ENCODE data around the gene PFKFB4. TPM values are rescaled to one million over a fixed set of nuclear protein-coding genes. Genes with fewer than 3 reads are reported as not detected.

The PFKFB4 gene
- total RNA-seq, 1 donor: 18.1 TPM

DNA sequence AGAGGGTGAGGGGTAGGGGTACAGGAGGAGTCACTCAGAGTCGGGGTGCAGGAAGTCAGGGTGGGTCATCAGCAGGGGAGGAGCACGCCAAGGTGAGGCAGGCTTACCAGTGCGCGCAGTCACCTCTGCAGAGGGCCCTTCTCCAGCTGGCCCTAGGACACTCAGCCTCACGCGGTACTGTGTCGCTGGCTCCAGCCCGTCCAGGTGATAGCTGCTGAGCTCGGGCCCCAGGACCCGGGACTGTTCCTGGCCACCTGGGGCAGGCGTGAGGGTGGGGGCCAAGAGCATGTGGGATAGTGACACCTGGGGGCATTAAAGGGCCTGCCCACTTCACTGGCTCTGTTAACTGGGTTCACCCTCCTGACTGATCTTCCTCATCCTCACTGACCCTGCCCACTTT is 31.1 kb upstream of the PFKFB4 start:
- no peak for DNase-seq (ENCODE audit: low read depth)
- TF ChIP-seq, protein P1, sequence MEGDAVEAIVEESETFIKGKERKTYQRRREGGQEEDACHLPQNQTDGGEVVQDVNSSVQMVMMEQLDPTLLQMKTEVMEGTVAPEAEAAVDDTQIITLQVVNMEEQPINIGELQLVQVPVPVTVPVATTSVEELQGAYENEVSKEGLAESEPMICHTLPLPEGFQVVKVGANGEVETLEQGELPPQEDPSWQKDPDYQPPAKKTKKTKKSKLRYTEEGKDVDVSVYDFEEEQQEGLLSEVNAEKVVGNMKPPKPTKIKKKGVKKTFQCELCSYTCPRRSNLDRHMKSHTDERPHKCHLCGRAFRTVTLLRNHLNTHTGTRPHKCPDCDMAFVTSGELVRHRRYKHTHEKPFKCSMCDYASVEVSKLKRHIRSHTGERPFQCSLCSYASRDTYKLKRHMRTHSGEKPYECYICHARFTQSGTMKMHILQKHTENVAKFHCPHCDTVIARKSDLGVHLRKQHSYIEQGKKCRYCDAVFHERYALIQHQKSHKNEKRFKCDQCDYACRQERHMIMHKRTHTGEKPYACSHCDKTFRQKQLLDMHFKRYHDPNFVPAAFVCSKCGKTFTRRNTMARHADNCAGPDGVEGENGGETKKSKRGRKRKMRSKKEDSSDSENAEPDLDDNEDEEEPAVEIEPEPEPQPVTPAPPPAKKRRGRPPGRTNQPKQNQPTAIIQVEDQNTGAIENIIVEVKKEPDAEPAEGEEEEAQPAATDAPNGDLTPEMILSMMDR (IDR thresholded peaks at IDR 0.05; ENCODE audit: insufficient read depth, low read depth, low read length): no peak
- H3K4me3 ChIP-seq (ENCODE audit: low read depth, low read length): no peak overlapping the region

DNA sequence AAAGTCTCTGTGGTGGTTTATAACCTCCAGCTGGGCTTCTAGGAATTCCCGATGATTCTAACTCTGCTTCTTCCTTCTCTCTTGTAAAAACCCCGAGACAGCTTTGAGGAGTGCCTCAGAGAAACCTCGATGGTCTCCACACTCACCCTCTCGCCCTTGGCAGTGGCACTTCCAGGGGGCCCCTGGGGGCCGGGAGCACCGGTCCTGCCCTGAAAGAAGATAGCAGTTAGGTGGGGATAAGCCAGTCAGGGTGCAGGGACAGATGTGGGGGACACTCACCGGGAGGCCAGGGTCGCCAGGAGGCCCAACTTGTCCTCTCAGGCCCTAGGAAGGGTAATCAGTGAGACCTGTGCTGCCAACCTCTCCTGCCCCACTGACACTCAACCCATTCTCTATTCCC is 28.8 kb upstream of the PFKFB4 start:
- no peak for DNase-seq (ENCODE audit: low read depth)
- TF ChIP-seq, protein P1 (IDR thresholded peaks at IDR 0.05; ENCODE audit: insufficient read depth, low read depth, low read length): no peak
- no peak overlapping the region for H3K4me3 ChIP-seq (ENCODE audit: low read depth, low read length)

DNA sequence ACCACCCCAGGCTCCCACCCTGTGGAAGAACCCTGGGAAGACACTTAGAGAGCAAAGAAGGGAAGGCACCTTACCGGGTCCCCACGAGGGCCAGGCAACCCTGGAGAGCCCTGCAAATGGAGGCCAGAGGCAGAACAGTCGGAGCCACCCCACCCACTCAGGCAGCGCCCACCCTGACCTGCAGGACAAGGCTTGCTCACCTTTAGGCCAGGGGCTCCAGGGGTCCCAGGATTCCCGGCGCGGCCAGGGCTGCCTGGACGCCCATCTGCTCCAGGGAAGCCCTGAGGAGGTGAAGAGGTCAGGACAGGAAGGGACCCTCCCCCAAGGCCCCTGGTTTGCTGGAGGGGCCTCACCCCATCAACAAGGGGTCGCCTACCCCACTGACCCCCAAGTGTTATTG is 28.2 kb upstream of the PFKFB4 start:
- DNase-seq (ENCODE audit: low read depth): no peak
- no peak overlapping the region for H3K4me3 ChIP-seq (ENCODE audit: low read depth, low read length)
- TF ChIP-seq, protein P1 (IDR thresholded peaks at IDR 0.05; ENCODE audit: insufficient read depth, low read depth, low read length): no peak

DNA sequence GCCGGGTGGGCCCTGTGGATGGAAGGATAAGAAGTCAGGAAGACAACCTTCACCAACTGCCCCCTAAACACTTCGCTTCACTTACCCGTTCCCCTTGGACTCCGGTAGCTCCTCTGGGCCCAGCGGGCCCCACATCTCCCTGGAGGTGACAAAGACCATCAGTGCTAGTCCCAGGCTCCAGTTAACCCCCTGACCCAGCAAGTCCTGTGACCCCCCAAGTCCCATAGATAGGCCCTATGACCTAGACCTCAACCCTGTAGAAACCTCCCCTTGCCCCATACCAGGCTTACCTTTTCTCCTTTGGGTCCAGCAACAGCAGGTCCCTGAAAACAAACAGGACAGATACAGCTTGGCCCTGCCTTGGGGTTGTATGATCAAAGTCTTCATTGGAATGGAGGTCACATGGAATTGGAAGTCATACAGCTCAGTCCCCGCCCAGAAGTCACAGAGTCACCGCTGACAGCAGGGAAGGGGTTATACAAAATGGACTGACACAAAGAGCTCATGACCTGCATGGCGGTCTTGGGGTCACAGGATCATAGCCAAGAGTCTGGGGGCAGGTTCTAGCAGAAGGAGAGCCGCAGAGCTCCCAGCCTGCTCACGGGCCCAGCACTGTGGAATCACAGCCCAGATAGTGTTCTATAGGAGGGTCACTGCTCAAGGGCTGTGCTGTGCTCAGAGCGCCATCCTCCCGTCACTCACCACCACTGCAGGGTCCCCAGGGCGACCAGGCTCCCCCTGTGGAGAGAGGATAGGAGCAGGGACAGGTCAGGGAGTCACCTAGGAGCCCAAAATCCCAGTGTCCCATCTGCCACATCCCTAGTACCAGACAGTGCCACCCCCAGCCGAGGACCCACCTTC is 25.2 kb upstream of the PFKFB4 start:
- TF ChIP-seq, protein P1 (IDR thresholded peaks at IDR 0.05; ENCODE audit: insufficient read depth, low read depth, low read length): no peak
- no peak for DNase-seq (ENCODE audit: low read depth)
- no peak overlapping the region for H3K4me3 ChIP-seq (ENCODE audit: low read depth, low read length)

- no peak for DNase-seq (ENCODE audit: low read depth)
- TF ChIP-seq, protein P1 (IDR thresholded peaks at IDR 0.05; ENCODE audit: insufficient read depth, low read depth, low read length): no peak
- H3K4me3 ChIP-seq (ENCODE audit: low read depth, low read length): no peak overlapping the region
Observed at GRCh38 chr3:48576647-48577046, 20.0 kb upstream of the PFKFB4 start.

DNA sequence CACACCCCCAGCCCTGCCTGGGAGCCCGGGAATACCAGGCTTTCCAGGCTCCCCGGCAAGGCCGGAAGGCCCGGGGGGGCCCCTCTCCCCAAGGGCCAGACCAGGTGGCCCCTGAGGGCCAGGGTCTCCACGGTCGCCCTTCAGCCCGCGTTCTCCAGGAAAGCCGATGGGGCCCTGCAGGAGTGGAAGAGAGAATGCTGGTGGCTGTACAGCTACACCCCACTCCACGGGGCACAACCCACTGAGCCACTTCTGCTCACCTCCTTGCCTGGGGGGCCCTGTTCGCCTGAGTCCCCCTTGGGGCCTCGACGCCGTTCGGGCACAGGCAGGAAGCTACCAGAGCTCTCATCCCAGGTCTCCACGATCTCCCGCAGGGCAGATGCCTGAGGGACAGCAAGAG is 18.8 kb upstream of the PFKFB4 start:
- no peak for DNase-seq (ENCODE audit: low read depth)

More for the DNA sequence above, 18.8 kb upstream of the PFKFB4 start:
- no peak overlapping the region for H3K4me3 ChIP-seq (ENCODE audit: low read depth, low read length)
- TF ChIP-seq, protein P1 (IDR thresholded peaks at IDR 0.05; ENCODE audit: insufficient read depth, low read depth, low read length): no peak
